Naive thymus-derived CD8-positive, alpha-beta T cell (primary cell): Measurements from ENCODE around the gene C1QTNF5. TPM values are rescaled to one million over a fixed set of nuclear protein-coding genes. Genes with fewer than 3 reads are reported as not detected.

ENCODE experiments used
- ATAC-seq, 2 donors: fragments of 150-1000 bp; cut with Tn5 transposase in 1 of 2; sonication (Bioruptor Pico), chemical (Tn5 transposase) in 1 of 2; 1 replicate in 1 of 2; 2 replicates in 1 of 2; pipeline ENCODE4 v1.10.0; 2021; ENCODE audit warnings: mild to moderate bottlenecking in 2 of 2, moderate library complexity in 2 of 2
- POLR2A ChIA-PET: fragments of 350-600 bp; sonication (Branson Sonifier 250); formaldehyde crosslinking; loops from one replicate; lab custom pipeline; 2021; ENCODE audit warnings: antibody characterized with exemption; lab: Charles Lee
- DNase-seq, 10 donors: peaks; one replicate each; pipeline versions ENCODE4 v3.0.0 to v3.0.0-alpha.2; 2020 to 2022
- H3K27ac Mint-ChIP-seq, 10 donors: one replicate each; pipeline ENCODE4 v1.8.0; 2020 to 2022; ENCODE audit warnings: mild to moderate bottlenecking in 10 of 10, mixed read lengths in 10 of 10, moderate library complexity in 4 of 10, inconsistent platforms in 1 of 10
- H3K27me3 Mint-ChIP-seq, 5 donors: one replicate each; pipeline ENCODE4 v1.8.0; 2021 to 2022; ENCODE audit warnings: mixed read lengths in 5 of 5
- H3K36me3 Mint-ChIP-seq, 3 donors: one replicate each; pipeline ENCODE4 v1.8.0; 2020 to 2022; ENCODE audit warnings: mixed read lengths in 3 of 3, mild to moderate bottlenecking in 2 of 3, inconsistent platforms in 1 of 3
- H3K4me1 Mint-ChIP-seq, 4 donors: one replicate each; pipeline ENCODE4 v1.8.0; 2021 to 2022; ENCODE audit warnings: mixed read lengths in 4 of 4
- H3K4me3 Mint-ChIP-seq, 10 donors: one replicate each; pipeline ENCODE4 v1.8.0; 2020 to 2022; ENCODE audit warnings: mild to moderate bottlenecking in 10 of 10, mixed read lengths in 10 of 10, moderate library complexity in 6 of 10, inconsistent platforms in 1 of 10
- H3K9me3 Mint-ChIP-seq, 9 donors: one replicate each; pipeline ENCODE4 v1.8.0; 2020 to 2022; ENCODE audit warnings: mixed read lengths in 9 of 9, mild to moderate bottlenecking in 3 of 9, inconsistent platforms in 1 of 9, moderate library complexity in 1 of 9
- polyA plus RNA-seq, 3 donors: library from polyadenylated mRNA; unstranded; fragments of 300-500 nt; fragmentation: Illumina TruSeq; gene quantifications; one replicate each; pipeline ENCODE4 v1.2.3, GENCODE V29; 2021
- total RNA-seq, 8 experiments: library from RNA in 2 of 8; stranded (reverse) in 2 of 8; gene quantifications; one replicate each; pipeline ENCODE4 v1.2.3 and lab custom pipeline; 2021 to 2026

Gene C1QTNF5
- total and polyA plus RNA-seq, 5 experiments from 2014 or later, result not detected

GRCh38 chr11:119337581-119338317, 2.9 kb downstream of the C1QTNF5 start:
- POLR2A ChIA-PET, result no interaction called here
- DNase-seq (peak in 1 of 10 donors; percentile 56), ATAC-seq (no peak)
- Mint-ChIP-seq H3K27me3 (peaks cover 9 to 35% (median 18%) of the 10 kb centered on the region in 5 donors), H3K36me3 (peaks cover 0 to 10% (median 3%) of the 10 kb centered on the region in 3 donors), H3K9me3 (no peaks in the 10 kb centered on the region), H3K4me3 (peak overlapping the region in 4 of 10 donors; percentile 10 to 86 (median 38)), H3K4me1 (peaks cover 19 to 60% (median 52%) of the 10 kb centered on the region in 4 donors), H3K27ac (peak overlapping the region in 2 of 10 donors; percentile 19 to 43)

- peaks cover 20 to 60% (median 53%) of the 10 kb centered on the region in 4 donors for H3K4me1 Mint-ChIP-seq
- peaks cover 0 to 10% (median 3%) of the 10 kb centered on the region in 3 donors for H3K36me3 Mint-ChIP-seq
- no peak for DNase-seq
- H3K9me3 Mint-ChIP-seq, result no peaks in the 10 kb centered on the region
- POLR2A ChIA-PET, result no interaction called here
- H3K4me3 Mint-ChIP-seq, result peak overlapping the region; percentile 36 to 95 (median 67)
- peak overlapping the region in 4 of 10 donors; percentile 37 to 79 (median 68) for H3K27ac Mint-ChIP-seq
- no peak for ATAC-seq
- H3K27me3 Mint-ChIP-seq, result peaks cover 9 to 28% (median 18%) of the 10 kb centered on the region in 5 donors
Observed at GRCh38 chr11:119336744-119337469, 3.8 kb downstream of the C1QTNF5 start.

- H3K4me3 Mint-ChIP-seq, result peak overlapping the region; percentile 88 to 99 (median 98)
Observed at GRCh38 chr11:119335655-119336543, 4.8 kb downstream of the C1QTNF5 start.

GRCh38 chr11:119335091-119335654, 5.5 kb downstream of the C1QTNF5 start:
- ATAC-seq (no peak), DNase-seq (peak in 1 of 10 donors; percentile 60)
- H3K9me3 Mint-ChIP-seq, result no peaks in the 10 kb centered on the region
- H3K4me1 Mint-ChIP-seq, result peaks cover 14 to 50% (median 44%) of the 10 kb centered on the region in 4 donors
- peak overlapping the region; percentile 87 to 99 (median 98) for H3K27ac Mint-ChIP-seq
- peaks cover 0 to 10% (median 3%) of the 10 kb centered on the region in 3 donors for H3K36me3 Mint-ChIP-seq
- POLR2A ChIA-PET, result interaction anchor here (0.7 to 1.6 kb wide), 5 partner anchors 10 to 240 kb away, joined by 3 to 6 read pairs (median 4); a partner anchor contains a TSS
- H3K4me3 Mint-ChIP-seq, result peak overlapping the region; percentile 88 to 99 (median 98)
- peaks cover 3 to 15% (median 14%) of the 10 kb centered on the region in 5 donors for H3K27me3 Mint-ChIP-seq

More at GRCh38 chr11:119335655-119336543, 4.8 kb downstream of the C1QTNF5 start:
- peaks cover 16 to 53% (median 46%) of the 10 kb centered on the region in 4 donors for H3K4me1 Mint-ChIP-seq
- no peaks in the 10 kb centered on the region for H3K9me3 Mint-ChIP-seq
- ATAC-seq (no peak), DNase-seq (peak in 1 of 10 donors; percentile 60)
- peak overlapping the region in 7 of 10 donors; percentile 37 to 99 (median 94) for H3K27ac Mint-ChIP-seq
- H3K36me3 Mint-ChIP-seq, result peaks cover 0 to 10% (median 3%) of the 10 kb centered on the region in 3 donors
- POLR2A ChIA-PET, result interaction anchor here (0.7 kb wide), 1 partner anchor 15 kb away, joined by 3 read pairs; no protein-coding TSS in a partner anchor
- H3K27me3 Mint-ChIP-seq, result peaks cover 4 to 18% (median 14%) of the 10 kb centered on the region in 5 donors

GRCh38 chr11:119334174-119334930, 6.3 kb downstream of the C1QTNF5 start, which contains the start of gene RNF26:
RNF26 (plus strand) TSS chr11:119334527; CDS start chr11:119335123, 596 bp downstream.
- POLR2A ChIA-PET, result interaction anchor here (1.2 to 1.6 kb wide), 5 partner anchors 9 to 240 kb away, joined by 4 to 10 read pairs (median 4); a partner anchor contains a TSS
- Mint-ChIP-seq H3K4me1 (peaks cover 14 to 48% (median 42%) of the 10 kb centered on the region in 4 donors), H3K27me3 (peaks cover 4 to 14% (median 11%) of the 10 kb centered on the region in 5 donors), H3K36me3 (peaks cover 0 to 10% (median 3%) of the 10 kb centered on the region in 3 donors), H3K9me3 (no peaks in the 10 kb centered on the region), H3K27ac (peak within 1 kb of the TSS; percentile 87 to 99 (median 98)), H3K4me3 (peak within 1 kb of the TSS; percentile 88 to 99 (median 98))
- ATAC-seq (peak; percentile 95 to 96), DNase-seq (peak; percentile 81 to 97 (median 94))

- DNase-seq, result no peak
- Mint-ChIP-seq H3K4me3 (peak overlapping the region in 9 of 10 donors; percentile 44 to 99 (median 98)), H3K4me1 (peaks cover 10 to 36% (median 28%) of the 10 kb centered on the region in 4 donors), H3K27me3 (peaks cover 0 to 5% (median 3%) of the 10 kb centered on the region in 5 donors), H3K36me3 (peaks cover 0 to 2% (median 1%) of the 10 kb centered on the region in 3 donors), H3K27ac (peak overlapping the region in 5 of 10 donors; percentile 53 to 98 (median 79)), H3K9me3 (no peaks in the 10 kb centered on the region)
- POLR2A ChIA-PET, result interaction anchor here (0.6 kb wide), 1 partner anchor 72 kb away, joined by 4 read pairs; no protein-coding TSS in a partner anchor
- no peak for ATAC-seq
Observed at GRCh38 chr11:119332111-119332765, 8.4 kb downstream of the C1QTNF5 start.

- DNase-seq (no peak), ATAC-seq (no peak)
- POLR2A ChIA-PET, result no interaction called here
- no peak overlapping the region for H3K4me3 Mint-ChIP-seq
- H3K9me3 Mint-ChIP-seq, result no peaks in the 10 kb centered on the region
- no peak overlapping the region for H3K27ac Mint-ChIP-seq
- H3K4me1 Mint-ChIP-seq, result peaks cover 6 to 18% (median 12%) of the 10 kb centered on the region in 4 donors
- H3K36me3 Mint-ChIP-seq, result no peaks in the 10 kb centered on the region
- H3K27me3 Mint-ChIP-seq, result peaks cover 0 to 5% (median 3%) of the 10 kb centered on the region in 5 donors
Observed at GRCh38 chr11:119330237-119330636, 10.4 kb downstream of the C1QTNF5 start.

GRCh38 chr11:119329320-119329719, 11.4 kb downstream of the C1QTNF5 start:
- H3K27ac Mint-ChIP-seq, result no peak overlapping the region
- H3K9me3 Mint-ChIP-seq, result no peaks in the 10 kb centered on the region
- H3K36me3 Mint-ChIP-seq, result no peaks in the 10 kb centered on the region
- peaks cover 0 to 10% (median 6%) of the 10 kb centered on the region in 4 donors for H3K4me1 Mint-ChIP-seq
- DNase-seq, result no peak
- POLR2A ChIA-PET, result no interaction called here
- H3K27me3 Mint-ChIP-seq, result peaks cover 0 to 5% (median 3%) of the 10 kb centered on the region in 5 donors
- no peak overlapping the region for H3K4me3 Mint-ChIP-seq
- ATAC-seq, result no peak

- Mint-ChIP-seq H3K4me3 (no peak overlapping the region), H3K27ac (peak overlapping the region in 1 of 10 donors; percentile 43), H3K9me3 (no peaks in the 10 kb centered on the region), H3K27me3 (peaks cover 0 to 4% (median 3%) of the 10 kb centered on the region in 5 donors), H3K4me1 (peaks cover 13 to 27% (median 20%) of the 10 kb centered on the region in 4 donors), H3K36me3 (no peaks in the 10 kb centered on the region)
- POLR2A ChIA-PET, result interaction anchor here (1.3 to 11.7 kb wide), 5 partner anchors 8 to 218 kb away, joined by 3 to 138 read pairs (median 7); partner anchors contain the start of genes CBL and RNF26
- DNase-seq, result no peak
- ATAC-seq, result no peak
Observed at GRCh38 chr11:119324189-119324588, 16.5 kb downstream of the C1QTNF5 start.

GRCh38 chr11:119323532-119324033, 17.1 kb downstream of the C1QTNF5 start:
- peak overlapping the region in 6 of 10 donors; percentile 2 to 71 (median 38) for H3K4me3 Mint-ChIP-seq
- ATAC-seq (peak; percentile 12 to 21), DNase-seq (peak; percentile 62 to 89 (median 78))
- peaks cover 17 to 33% (median 24%) of the 10 kb centered on the region in 4 donors for H3K4me1 Mint-ChIP-seq
- H3K27ac Mint-ChIP-seq, result peak overlapping the region in 2 of 10 donors; percentile 0 to 43
- POLR2A ChIA-PET, result interaction anchor here (1.0 to 11.7 kb wide), 6 partner anchors 8 to 217 kb away, joined by 3 to 138 read pairs (median 6); partner anchors contain the start of genes CBL and RNF26
- no peaks in the 10 kb centered on the region for H3K9me3 Mint-ChIP-seq
- peaks cover 1 to 8% (median 8%) of the 10 kb centered on the region in 5 donors for H3K27me3 Mint-ChIP-seq
- H3K36me3 Mint-ChIP-seq, result no peaks in the 10 kb centered on the region
